ENCODE data around the gene RNF126.

The RNF126 gene

GRCh38 chr19:602391-603301 lies 60.4 kb downstream of the RNF126 start:
- in situ Hi-C loops (cut with HindIII; ENCODE audit: low sequenced_read_pairs): no loop called here
- H3K4me3 ChIP-seq (ENCODE audit: low read depth, low read length): no peak overlapping the region
- no peak for TF ChIP-seq CTCF (IDR thresholded peaks at IDR 0.05; ENCODE audit: low read depth, low read length, missing control alignments)
- no peak for DNase-seq (ENCODE audit: low read depth)

- TF ChIP-seq CTCF (IDR thresholded peaks at IDR 0.05; ENCODE audit: low read depth, low read length, missing control alignments): no peak
- in situ Hi-C loops (cut with HindIII; ENCODE audit: low sequenced_read_pairs): no loop called here
- DNase-seq (ENCODE audit: low read depth): no peak
- H3K4me3 ChIP-seq (ENCODE audit: low read depth, low read length): no peak overlapping the region
These were observed 61.2 kb downstream of the RNF126 start for GRCh38 chr19:601790-602189.

GRCh38 chr19:601310-601709 lies 61.7 kb downstream of the RNF126 start:
- no peak for DNase-seq (ENCODE audit: low read depth)
- in situ Hi-C loops (cut with HindIII; ENCODE audit: low sequenced_read_pairs): no loop called here
- no peak for TF ChIP-seq CTCF (IDR thresholded peaks at IDR 0.05; ENCODE audit: low read depth, low read length, missing control alignments)
- H3K4me3 ChIP-seq (ENCODE audit: low read depth, low read length): no peak overlapping the region

All from astrocyte of the cerebellum (primary cell).